Mesothelial cell of epicardium (in vitro differentiated cells): ENCODE data around the gene METTL22. TPM values are rescaled to one million over a fixed set of nuclear protein-coding genes. Genes with fewer than 3 reads are reported as not detected.
A peak's percentile ranks its signal among the peaks of the same experiment; 100 is the strongest.

ENCODE experiments used
- DNase-seq, 2 experiments: peaks; one replicate each; pipeline ENCODE4 v3.0.0; 2021; ENCODE audit warnings: low spot score in 2 of 2; ENCODE audit not compliant: unreplicated experiment in 2 of 2
- H3K27ac Mint-ChIP-seq: 2 replicates; pipeline ENCODE4 v1.8.0; 2021; ENCODE audit warnings: mixed read lengths
- H3K27me3 Mint-ChIP-seq: 2 replicates; pipeline ENCODE4 v1.8.0; 2021; ENCODE audit warnings: low read depth, mixed read lengths
- H3K36me3 Mint-ChIP-seq: 2 replicates; pipeline ENCODE4 v1.8.0; 2021; ENCODE audit warnings: mixed read lengths
- H3K4me1 Mint-ChIP-seq: 2 replicates; pipeline ENCODE4 v1.8.0; 2021; ENCODE audit warnings: mixed read lengths
- H3K4me3 Mint-ChIP-seq: 2 replicates; pipeline ENCODE4 v1.8.0; 2021; ENCODE audit warnings: mild to moderate bottlenecking, moderate library complexity, mixed read lengths
- H3K9me3 Mint-ChIP-seq: 2 replicates; pipeline ENCODE4 v1.8.0; 2021; ENCODE audit warnings: mixed read lengths
- total RNA-seq: library from RNA; stranded (reverse); gene quantifications from 3 replicates; pipeline ENCODE4 v1.2.1, GENCODE V29; 2021
- TF ChIP-seq, protein P1 (sequence below): fragments of 200-600 bp; sonication (generic); IDR thresholded peaks from one replicate; pipeline ENCODE4 v1.5.0; 2021; ENCODE audit warnings: antibody characterized with exemption; ENCODE audit not compliant: unreplicated experiment

The METTL22 gene
- total RNA-seq, 1 donor from 2014 or later, result 65.8 TPM

DNA sequence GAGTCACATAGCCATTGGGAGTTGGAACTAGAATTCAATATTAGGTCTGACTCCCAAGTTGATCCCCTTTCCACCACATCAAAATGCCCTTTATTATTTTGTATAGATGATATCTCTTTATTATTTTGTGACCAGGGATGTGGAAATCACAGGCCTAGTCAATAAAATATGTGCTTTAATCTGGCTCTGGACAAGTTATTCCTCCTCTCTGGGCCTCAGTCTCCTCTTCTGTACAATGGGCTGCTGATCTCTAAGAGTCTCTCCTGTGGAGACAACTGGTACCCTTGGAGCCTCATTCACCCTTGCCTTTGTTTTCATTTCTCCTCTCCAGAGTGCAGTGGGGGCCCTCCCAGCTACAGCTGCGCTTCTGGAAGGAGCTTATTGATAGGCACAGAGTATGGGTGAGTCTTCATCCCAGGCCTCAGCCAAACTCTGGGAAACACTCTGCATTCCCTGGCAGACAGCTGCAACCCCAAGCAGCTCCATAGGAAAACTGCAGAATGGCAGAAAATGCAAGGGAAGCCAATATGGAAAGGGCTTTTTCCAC, 48.6 kb downstream of the METTL22 start:
- Mint-ChIP-seq H3K4me1 (peaks cover 6% of the 10 kb centered on the region), H3K9me3 (no peaks in the 10 kb centered on the region), H3K36me3 (no peaks in the 10 kb centered on the region), H3K27me3 (no peaks in the 10 kb centered on the region), H3K4me3 (no peak overlapping the region), H3K27ac (no peak overlapping the region)
- TF ChIP-seq, protein P1, sequence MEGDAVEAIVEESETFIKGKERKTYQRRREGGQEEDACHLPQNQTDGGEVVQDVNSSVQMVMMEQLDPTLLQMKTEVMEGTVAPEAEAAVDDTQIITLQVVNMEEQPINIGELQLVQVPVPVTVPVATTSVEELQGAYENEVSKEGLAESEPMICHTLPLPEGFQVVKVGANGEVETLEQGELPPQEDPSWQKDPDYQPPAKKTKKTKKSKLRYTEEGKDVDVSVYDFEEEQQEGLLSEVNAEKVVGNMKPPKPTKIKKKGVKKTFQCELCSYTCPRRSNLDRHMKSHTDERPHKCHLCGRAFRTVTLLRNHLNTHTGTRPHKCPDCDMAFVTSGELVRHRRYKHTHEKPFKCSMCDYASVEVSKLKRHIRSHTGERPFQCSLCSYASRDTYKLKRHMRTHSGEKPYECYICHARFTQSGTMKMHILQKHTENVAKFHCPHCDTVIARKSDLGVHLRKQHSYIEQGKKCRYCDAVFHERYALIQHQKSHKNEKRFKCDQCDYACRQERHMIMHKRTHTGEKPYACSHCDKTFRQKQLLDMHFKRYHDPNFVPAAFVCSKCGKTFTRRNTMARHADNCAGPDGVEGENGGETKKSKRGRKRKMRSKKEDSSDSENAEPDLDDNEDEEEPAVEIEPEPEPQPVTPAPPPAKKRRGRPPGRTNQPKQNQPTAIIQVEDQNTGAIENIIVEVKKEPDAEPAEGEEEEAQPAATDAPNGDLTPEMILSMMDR, result no peak
- no peak for DNase-seq

DNA sequence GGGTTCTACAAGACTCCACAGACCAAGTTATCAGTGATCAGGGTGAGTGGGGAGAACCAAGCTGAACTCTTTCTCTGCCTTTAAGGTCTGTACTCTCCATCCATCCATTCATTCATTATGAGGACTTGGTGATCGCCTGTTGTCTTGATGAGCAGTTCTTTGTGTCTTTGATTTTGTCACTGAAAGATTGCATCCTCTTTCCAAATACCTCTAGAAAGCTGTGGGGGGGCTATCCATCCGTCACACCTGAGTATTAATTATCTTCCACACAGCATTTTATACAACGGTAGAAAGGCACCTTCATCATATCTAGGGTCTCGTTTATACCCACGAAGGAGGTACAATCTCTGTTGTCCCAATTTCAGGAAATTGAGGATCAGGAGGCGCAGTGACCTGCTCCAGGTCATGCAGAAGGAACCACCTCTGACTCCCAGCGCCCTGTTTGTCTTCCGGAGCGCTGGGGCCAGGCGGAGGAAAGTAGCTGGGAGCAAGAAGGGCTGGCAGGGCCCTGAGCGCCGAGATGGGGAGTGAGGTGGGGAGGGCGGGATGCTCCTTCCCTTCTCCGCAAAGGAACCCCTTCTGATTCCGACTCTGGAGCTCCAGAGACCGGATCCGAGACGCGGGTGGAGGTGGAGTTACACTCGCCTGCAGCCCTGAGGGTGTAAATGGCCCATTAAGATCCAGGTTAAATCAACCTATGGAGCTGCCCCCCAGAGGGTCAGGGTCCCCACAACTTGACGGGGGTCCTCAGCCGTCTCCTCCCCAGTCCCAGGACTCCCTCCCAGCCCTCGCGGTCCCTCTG, 52.3 kb downstream of the METTL22 start:
- TF ChIP-seq, protein P1, result no peak
- H3K36me3 Mint-ChIP-seq, result no peaks in the 10 kb centered on the region
- no peaks in the 10 kb centered on the region for H3K9me3 Mint-ChIP-seq
- H3K27me3 Mint-ChIP-seq, result no peaks in the 10 kb centered on the region
- peaks cover 40% of the 10 kb centered on the region for H3K4me1 Mint-ChIP-seq
- H3K27ac Mint-ChIP-seq, result no peak overlapping the region
- DNase-seq, result no peak
- H3K4me3 Mint-ChIP-seq, result peak overlapping the region; percentile 78

DNA sequence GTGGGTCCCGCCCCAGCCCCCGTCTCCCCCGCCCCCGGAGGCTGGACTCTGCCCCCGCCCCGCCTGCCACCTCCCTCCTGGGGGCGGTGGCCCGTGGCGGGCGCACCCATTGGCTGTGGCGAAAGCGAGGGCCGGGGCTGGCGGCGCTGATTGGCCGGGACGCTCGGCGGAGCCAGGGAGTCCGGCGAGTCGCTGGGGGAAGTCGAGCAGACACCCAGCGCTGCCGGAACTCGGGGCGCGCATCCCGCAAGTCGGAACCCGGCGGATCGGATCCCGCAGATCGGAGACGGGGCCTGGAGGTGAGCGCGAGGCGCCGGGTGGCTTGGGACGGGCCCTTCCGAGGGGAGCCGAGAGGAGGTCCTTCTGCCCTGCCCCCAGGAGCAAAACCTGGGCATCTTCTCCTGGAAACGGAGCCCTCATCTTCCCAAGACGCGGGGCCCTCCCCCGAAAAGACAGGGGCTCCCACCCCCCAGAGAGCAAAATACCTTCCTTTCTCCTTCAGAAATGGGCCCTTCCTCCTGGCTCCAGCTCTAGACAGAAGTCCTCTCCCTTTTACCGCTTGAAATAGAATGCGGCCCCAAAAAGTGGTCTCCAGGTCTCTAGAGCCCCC, 53.0 kb downstream of the METTL22 start, which contains the start of gene ABAT:
TSS of gene ABAT (plus strand) at position 205 of the 610 bp plus-strand sequence. CDS start 61,123 bp downstream, outside the sequence.
- Mint-ChIP-seq H3K4me3 (peak within 1 kb of the TSS; percentile 78), H3K27me3 (no peaks in the 10 kb centered on the region), H3K36me3 (no peaks in the 10 kb centered on the region), H3K4me1 (peaks cover 42% of the 10 kb centered on the region), H3K9me3 (no peaks in the 10 kb centered on the region), H3K27ac (peak within 1 kb of the TSS; percentile 43)
- TF ChIP-seq, protein P1, result no peak
- DNase-seq, result peak; percentile 78 to 89

DNA sequence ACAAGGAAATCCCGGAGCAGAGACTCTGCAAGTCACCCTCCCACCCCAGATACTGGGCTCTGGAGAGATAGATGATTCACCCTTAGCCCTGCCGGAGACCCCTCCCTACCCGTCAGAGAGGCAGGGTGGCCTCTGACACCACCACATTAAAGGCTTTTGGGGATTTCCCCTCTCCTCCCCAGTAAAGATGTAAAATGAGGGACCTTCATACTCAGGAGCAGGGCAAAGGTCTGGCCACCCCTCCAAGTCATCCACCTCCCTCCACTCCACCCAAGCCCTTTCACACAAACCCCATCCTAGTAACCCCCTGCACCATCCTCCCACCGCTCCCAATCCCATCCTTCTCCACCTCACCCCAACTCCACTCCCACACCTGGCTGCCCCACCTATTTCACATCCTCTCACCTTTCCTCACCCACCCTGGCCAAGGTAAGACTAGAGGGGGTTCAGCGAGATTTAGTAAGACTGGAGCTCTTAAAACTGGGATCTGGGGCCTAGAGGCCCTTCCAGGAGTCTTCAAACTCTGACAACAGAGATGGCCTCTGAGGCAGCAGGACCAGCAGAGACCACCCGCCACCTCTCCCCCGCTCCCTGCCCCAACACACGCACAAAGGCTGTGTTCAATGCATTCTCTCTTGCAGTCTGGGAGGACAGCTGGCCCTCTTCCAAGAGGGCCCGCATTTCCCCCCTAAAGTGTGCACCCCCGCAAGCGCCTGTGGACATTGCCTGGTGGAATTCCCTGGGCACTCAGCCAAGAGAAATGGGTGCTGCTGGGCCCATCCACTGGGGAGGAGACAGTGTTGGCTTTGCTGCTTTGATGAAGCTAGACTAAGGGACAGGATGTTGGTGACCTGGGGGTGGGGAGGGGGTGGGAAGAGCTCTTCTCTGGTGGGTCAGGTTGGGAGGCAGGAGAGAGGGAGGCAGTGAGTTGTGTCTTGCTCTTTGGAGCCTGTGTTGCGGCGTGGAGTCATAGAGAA, 54.0 kb downstream of the METTL22 start:
- Mint-ChIP-seq H3K9me3 (peaks cover 5% of the 10 kb centered on the region), H3K36me3 (peaks cover 3% of the 10 kb centered on the region), H3K27ac (peak overlapping the region; percentile 43), H3K27me3 (no peaks in the 10 kb centered on the region), H3K4me3 (peak overlapping the region; percentile 78), H3K4me1 (peaks cover 43% of the 10 kb centered on the region)
- DNase-seq, result peak; percentile 54 to 71
- TF ChIP-seq, protein P1, result no peak

DNA sequence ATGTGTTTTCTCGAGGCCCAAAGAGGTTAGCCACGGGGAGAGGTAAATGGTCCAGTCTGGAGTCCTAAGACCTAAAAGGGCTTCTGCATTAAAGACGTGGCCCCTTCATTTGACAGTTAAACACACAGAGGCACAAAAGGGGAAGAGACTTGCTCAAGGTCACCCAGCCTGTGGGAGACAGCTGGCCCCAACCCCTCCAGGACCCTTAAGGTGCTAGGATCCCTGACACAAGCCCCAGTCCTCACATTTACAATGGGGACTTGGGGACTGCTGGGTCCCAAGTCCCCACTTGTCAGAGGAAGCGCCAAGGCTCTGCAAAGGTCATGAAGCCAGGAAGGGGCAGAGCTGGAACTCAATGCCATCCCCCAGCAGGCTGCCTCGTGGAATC, 54.7 kb downstream of the METTL22 start:
- peaks cover 3% of the 10 kb centered on the region for H3K36me3 Mint-ChIP-seq
- TF ChIP-seq, protein P1, result no peak
- H3K27ac Mint-ChIP-seq, result no peak overlapping the region
- H3K4me3 Mint-ChIP-seq, result peak overlapping the region; percentile 78
- no peak for DNase-seq
- H3K27me3 Mint-ChIP-seq, result no peaks in the 10 kb centered on the region
- H3K9me3 Mint-ChIP-seq, result peaks cover 5% of the 10 kb centered on the region
- H3K4me1 Mint-ChIP-seq, result peaks cover 43% of the 10 kb centered on the region
